IgD-negative memory B cell (primary cell): ENCODE data around the gene AACS. TPM values are rescaled to one million over a fixed set of nuclear protein-coding genes. Genes with fewer than 3 reads are reported as not detected.
A peak's percentile ranks its signal among the peaks of the same experiment; 100 is the strongest.

Experiments used
- H3K27ac Mint-ChIP-seq, 3 donors: one replicate each; pipeline ENCODE4 v1.8.0; 2020 to 2022; ENCODE audit warnings: mild to moderate bottlenecking in 3 of 3, mixed read lengths in 3 of 3, moderate library complexity in 1 of 3
- H3K27me3 Mint-ChIP-seq: one replicate; pipeline ENCODE4 v1.8.0; 2021; ENCODE audit warnings: mixed read lengths
- H3K36me3 Mint-ChIP-seq: one replicate; pipeline ENCODE4 v1.8.0; 2020; ENCODE audit warnings: mild to moderate bottlenecking, mixed read lengths
- H3K4me1 Mint-ChIP-seq, 3 donors: one replicate each; pipeline ENCODE4 v1.8.0; 2020 to 2022; ENCODE audit warnings: mixed read lengths in 3 of 3, mild to moderate bottlenecking in 1 of 3
- H3K4me3 Mint-ChIP-seq, 4 donors: one replicate each; pipeline ENCODE4 v1.8.0; 2020 to 2022; ENCODE audit warnings: mild to moderate bottlenecking in 4 of 4, mixed read lengths in 4 of 4, moderate library complexity in 3 of 4
- H3K9me3 Mint-ChIP-seq, 3 donors: one replicate each; pipeline ENCODE4 v1.8.0; 2020 to 2021; ENCODE audit warnings: mixed read lengths in 3 of 3, mild to moderate bottlenecking in 1 of 3
- polyA plus RNA-seq: library from polyadenylated mRNA; unstranded; fragments of 300-500 nt; fragmentation: Illumina TruSeq; gene quantifications from one replicate; pipeline ENCODE4 v1.2.3, GENCODE V29; 2021

AACS gene
- polyA plus RNA-seq, 1 donor from 2014 or later: 4.2 TPM

- Mint-ChIP-seq H3K27ac (peak overlapping the region in 1 of 3 donors; percentile 46), H3K36me3 (peaks cover 11% of the 10 kb centered on the region), H3K27me3 (no peaks in the 10 kb centered on the region), H3K9me3 (no peaks in the 10 kb centered on the region), H3K4me1 (peaks cover 0 to 3% (median 0%) of the 10 kb centered on the region in 3 donors), H3K4me3 (no peak overlapping the region)
These were observed 49.3 kb downstream of the AACS start for GRCh38 chr12:125114365-125115141.

GRCh38 chr12:125120566-125120965 is 55.3 kb downstream of the AACS start:
- peaks cover 0 to 5% (median 0%) of the 10 kb centered on the region in 3 donors for H3K4me1 Mint-ChIP-seq

GRCh38 chr12:125121106-125121505 is 55.9 kb downstream of the AACS start:
- Mint-ChIP-seq H3K4me1 (peaks cover 0 to 5% (median 0%) of the 10 kb centered on the region in 3 donors), H3K4me3 (no peak overlapping the region), H3K27me3 (no peaks in the 10 kb centered on the region), H3K9me3 (no peaks in the 10 kb centered on the region), H3K27ac (no peak overlapping the region), H3K36me3 (peaks cover 11% of the 10 kb centered on the region)

More at GRCh38 chr12:125120566-125120965, 55.3 kb downstream of the AACS start:
- peak overlapping the region in 1 of 3 donors; percentile 32 for H3K27ac Mint-ChIP-seq
- H3K9me3 Mint-ChIP-seq: no peaks in the 10 kb centered on the region
- H3K27me3 Mint-ChIP-seq: no peaks in the 10 kb centered on the region
- H3K36me3 Mint-ChIP-seq: peaks cover 11% of the 10 kb centered on the region
- no peak overlapping the region for H3K4me3 Mint-ChIP-seq

- Mint-ChIP-seq H3K4me3 (no peak overlapping the region), H3K27ac (no peak overlapping the region), H3K36me3 (peaks cover 12% of the 10 kb centered on the region), H3K9me3 (no peaks in the 10 kb centered on the region), H3K4me1 (peaks cover 0 to 5% (median 0%) of the 10 kb centered on the region in 3 donors), H3K27me3 (no peaks in the 10 kb centered on the region)
These were observed 57.4 kb downstream of the AACS start for GRCh38 chr12:125122668-125123067.

- Mint-ChIP-seq H3K4me1 (peaks cover 0 to 5% (median 0%) of the 10 kb centered on the region in 3 donors), H3K4me3 (no peak overlapping the region), H3K36me3 (peaks cover 10% of the 10 kb centered on the region), H3K27me3 (no peaks in the 10 kb centered on the region), H3K9me3 (no peaks in the 10 kb centered on the region), H3K27ac (no peak overlapping the region)
These were observed 59.2 kb downstream of the AACS start for GRCh38 chr12:125124320-125124966.

GRCh38 chr12:125125271-125125670 is 60.0 kb downstream of the AACS start:
- Mint-ChIP-seq H3K4me1 (peaks cover 0 to 5% (median 0%) of the 10 kb centered on the region in 3 donors), H3K27me3 (no peaks in the 10 kb centered on the region), H3K36me3 (peaks cover 8% of the 10 kb centered on the region), H3K27ac (no peak overlapping the region), H3K4me3 (no peak overlapping the region), H3K9me3 (no peaks in the 10 kb centered on the region)

- Mint-ChIP-seq H3K4me1 (peaks cover 0 to 5% (median 0%) of the 10 kb centered on the region in 3 donors), H3K9me3 (no peaks in the 10 kb centered on the region), H3K27me3 (no peaks in the 10 kb centered on the region), H3K36me3 (peaks cover 11% of the 10 kb centered on the region), H3K4me3 (no peak overlapping the region), H3K27ac (no peak overlapping the region)
These were observed 63.4 kb downstream of the AACS start for GRCh38 chr12:125128439-125129178.

- no peaks in the 10 kb centered on the region for H3K27me3 Mint-ChIP-seq
- H3K4me1 Mint-ChIP-seq: peaks cover 0 to 2% (median 0%) of the 10 kb centered on the region in 3 donors
- H3K4me3 Mint-ChIP-seq: no peak overlapping the region
These were observed 63.9 kb downstream of the AACS start for GRCh38 chr12:125129179-125129571.

GRCh38 chr12:125129591-125130255 is 64.5 kb downstream of the AACS start:
- no peak overlapping the region for H3K27ac Mint-ChIP-seq
- H3K27me3 Mint-ChIP-seq: no peaks in the 10 kb centered on the region
- no peaks in the 10 kb centered on the region for H3K9me3 Mint-ChIP-seq
- no peaks in the 10 kb centered on the region for H3K4me1 Mint-ChIP-seq
- H3K4me3 Mint-ChIP-seq: no peak overlapping the region
- H3K36me3 Mint-ChIP-seq: peaks cover 11% of the 10 kb centered on the region

More at GRCh38 chr12:125129179-125129571, 63.9 kb downstream of the AACS start:
- Mint-ChIP-seq H3K9me3 (no peaks in the 10 kb centered on the region), H3K36me3 (peaks cover 11% of the 10 kb centered on the region), H3K27ac (no peak overlapping the region)

- Mint-ChIP-seq H3K4me1 (no peaks in the 10 kb centered on the region), H3K9me3 (no peaks in the 10 kb centered on the region), H3K27ac (no peak overlapping the region), H3K36me3 (peaks cover 14% of the 10 kb centered on the region), H3K4me3 (no peak overlapping the region), H3K27me3 (no peaks in the 10 kb centered on the region)
These were observed 66.7 kb downstream of the AACS start for GRCh38 chr12:125131958-125132357.

- no peaks in the 10 kb centered on the region for H3K27me3 Mint-ChIP-seq
- H3K36me3 Mint-ChIP-seq: peaks cover 12% of the 10 kb centered on the region
- H3K4me3 Mint-ChIP-seq: no peak overlapping the region
- no peaks in the 10 kb centered on the region for H3K4me1 Mint-ChIP-seq
- no peak overlapping the region for H3K27ac Mint-ChIP-seq
- H3K9me3 Mint-ChIP-seq: no peaks in the 10 kb centered on the region
These were observed 67.6 kb downstream of the AACS start for GRCh38 chr12:125132698-125133400.

- no peaks in the 10 kb centered on the region for H3K9me3 Mint-ChIP-seq
- H3K27ac Mint-ChIP-seq: no peak overlapping the region
- no peak overlapping the region for H3K4me3 Mint-ChIP-seq
- no peaks in the 10 kb centered on the region for H3K4me1 Mint-ChIP-seq
- H3K27me3 Mint-ChIP-seq: no peaks in the 10 kb centered on the region
- H3K36me3 Mint-ChIP-seq: peaks cover 15% of the 10 kb centered on the region
These were observed 68.4 kb downstream of the AACS start for GRCh38 chr12:125133616-125134015.

- Mint-ChIP-seq H3K27ac (peak overlapping the region in 1 of 3 donors; percentile 43), H3K27me3 (no peaks in the 10 kb centered on the region), H3K4me3 (no peak overlapping the region), H3K4me1 (no peaks in the 10 kb centered on the region), H3K9me3 (no peaks in the 10 kb centered on the region), H3K36me3 (peaks cover 13% of the 10 kb centered on the region)
These were observed 69.3 kb downstream of the AACS start for GRCh38 chr12:125134576-125134975.

GRCh38 chr12:125135906-125136305 is 70.7 kb downstream of the AACS start:
- H3K27me3 Mint-ChIP-seq: no peaks in the 10 kb centered on the region
- H3K4me1 Mint-ChIP-seq: no peaks in the 10 kb centered on the region
- no peak overlapping the region for H3K4me3 Mint-ChIP-seq
- H3K36me3 Mint-ChIP-seq: peaks cover 13% of the 10 kb centered on the region
- H3K27ac Mint-ChIP-seq: no peak overlapping the region
- no peaks in the 10 kb centered on the region for H3K9me3 Mint-ChIP-seq
